ENCODE data around the gene DNAJB8. TPM values are rescaled to one million over a fixed set of nuclear protein-coding genes. Genes with fewer than 3 reads are reported as not detected.

The DNAJB8 gene
- total RNA-seq, 1 experiment from 2014 or later: not detected

GRCh38 chr3:128488636-128488990, 21.9 kb upstream of the DNAJB8 start:
- Mint-ChIP-seq H3K27me3 (ENCODE audit: low read depth) (peaks cover 99% of the 10 kb centered on the region), H3K9me3 (peaks cover 2 to 3% of the 10 kb centered on the region in 2 experiments; a peak in 2 of 5 replicates), H3K36me3 (ENCODE audit: insufficient read depth in 1 of 3, low read depth in 3 of 3) (no peaks in the 10 kb centered on the region), H3K4me1 (peaks cover 44 to 64% of the 10 kb centered on the region in 2 experiments), H3K4me3 (peak overlapping the region; percentile 27 to 76), H3K27ac (no peak overlapping the region)
- Histone ChIP-seq H4K91ac (ENCODE audit: insufficient read length, low read depth, low read length) (no peak overlapping the region), H3K23me2 (ENCODE audit: insufficient read length, low read depth, low read length, poor library complexity, severe bottlenecking) (peaks cover 24% of the 10 kb centered on the region), H3K79me1 (ENCODE audit: insufficient read depth, low read depth, low read length, poor library complexity, severe bottlenecking) (no peaks in the 10 kb centered on the region), H3K9me3 (ENCODE audit: control insufficient read depth, low read depth, low read length) (no peaks in the 10 kb centered on the region), H2BK15ac (ENCODE audit: low read depth, low read length) (no peak overlapping the region), H3T11ph (ENCODE audit: low read length) (no peak overlapping the region), H2BK5ac (ENCODE audit: insufficient read length, low read length) (no peak overlapping the region), H3K79me2 (ENCODE audit: insufficient read depth, low read length) (no peaks in the 10 kb centered on the region), H2BK120ac (ENCODE audit: low read depth, low read length, poor library complexity, severe bottlenecking) (no peak overlapping the region), H2BK20ac (ENCODE audit: low read depth, low read length, poor library complexity, severe bottlenecking) (no peak overlapping the region), H2AK5ac (ENCODE audit: insufficient read length, low read length) (no peak overlapping the region), H3K14ac (ENCODE audit: insufficient read depth, low read length) (no peak overlapping the region), H3K4me1 (ENCODE audit: insufficient read depth, low read length) (peaks cover 2% of the 10 kb centered on the region; the same call in 1 of the 2 replicates), H4K5ac (ENCODE audit: insufficient read length, low read depth, low read length) (no peak overlapping the region), H4K20me1 (ENCODE audit: control insufficient read depth, insufficient read depth, insufficient read length) (peaks cover 10% of the 10 kb centered on the region), H2AFZ (ENCODE audit: low read length) (no peak overlapping the region), H4K8ac (replicated peaks; ENCODE audit: insufficient read length, low read depth, low read length) (no peak overlapping the region), H3K9ac (ENCODE audit: extremely low read depth, insufficient read length, low read length) (no peak overlapping the region), H3K4ac (ENCODE audit: low read depth, low read length) (no peak overlapping the region), H3K23ac (ENCODE audit: insufficient read length, low read depth, low read length) (no peak overlapping the region), H3K18ac (ENCODE audit: insufficient read length, low read depth, low read length) (no peak overlapping the region), H3K27me3 (ENCODE audit: insufficient read depth, low read length) (peaks cover 87% of the 10 kb centered on the region), H3K27ac (ENCODE audit: insufficient read length, low read depth, low read length) (no peak overlapping the region), H3K4me2 (ENCODE audit: insufficient read depth, insufficient read length, low read length) (peak overlapping the region; percentile 84), H3K56ac (ENCODE audit: insufficient read length, low read depth, low read length) (no peak overlapping the region), H2BK12ac (ENCODE audit: insufficient read length, low read depth, low read length) (no peak overlapping the region)
- TF ChIP-seq, protein P1, sequence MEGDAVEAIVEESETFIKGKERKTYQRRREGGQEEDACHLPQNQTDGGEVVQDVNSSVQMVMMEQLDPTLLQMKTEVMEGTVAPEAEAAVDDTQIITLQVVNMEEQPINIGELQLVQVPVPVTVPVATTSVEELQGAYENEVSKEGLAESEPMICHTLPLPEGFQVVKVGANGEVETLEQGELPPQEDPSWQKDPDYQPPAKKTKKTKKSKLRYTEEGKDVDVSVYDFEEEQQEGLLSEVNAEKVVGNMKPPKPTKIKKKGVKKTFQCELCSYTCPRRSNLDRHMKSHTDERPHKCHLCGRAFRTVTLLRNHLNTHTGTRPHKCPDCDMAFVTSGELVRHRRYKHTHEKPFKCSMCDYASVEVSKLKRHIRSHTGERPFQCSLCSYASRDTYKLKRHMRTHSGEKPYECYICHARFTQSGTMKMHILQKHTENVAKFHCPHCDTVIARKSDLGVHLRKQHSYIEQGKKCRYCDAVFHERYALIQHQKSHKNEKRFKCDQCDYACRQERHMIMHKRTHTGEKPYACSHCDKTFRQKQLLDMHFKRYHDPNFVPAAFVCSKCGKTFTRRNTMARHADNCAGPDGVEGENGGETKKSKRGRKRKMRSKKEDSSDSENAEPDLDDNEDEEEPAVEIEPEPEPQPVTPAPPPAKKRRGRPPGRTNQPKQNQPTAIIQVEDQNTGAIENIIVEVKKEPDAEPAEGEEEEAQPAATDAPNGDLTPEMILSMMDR (conservative IDR thresholded peaks at IDR 0.05): no peak
- DNase-seq: no peak
- WGBS (ENCODE audit: extremely low coverage, insufficient read length, low lambda C conversion rate): no CpG with 5 or more reads among the region's 21 CpGs

Measured in H9 (cell line).